ENCODE results near the gene CABP2.

DNA sequence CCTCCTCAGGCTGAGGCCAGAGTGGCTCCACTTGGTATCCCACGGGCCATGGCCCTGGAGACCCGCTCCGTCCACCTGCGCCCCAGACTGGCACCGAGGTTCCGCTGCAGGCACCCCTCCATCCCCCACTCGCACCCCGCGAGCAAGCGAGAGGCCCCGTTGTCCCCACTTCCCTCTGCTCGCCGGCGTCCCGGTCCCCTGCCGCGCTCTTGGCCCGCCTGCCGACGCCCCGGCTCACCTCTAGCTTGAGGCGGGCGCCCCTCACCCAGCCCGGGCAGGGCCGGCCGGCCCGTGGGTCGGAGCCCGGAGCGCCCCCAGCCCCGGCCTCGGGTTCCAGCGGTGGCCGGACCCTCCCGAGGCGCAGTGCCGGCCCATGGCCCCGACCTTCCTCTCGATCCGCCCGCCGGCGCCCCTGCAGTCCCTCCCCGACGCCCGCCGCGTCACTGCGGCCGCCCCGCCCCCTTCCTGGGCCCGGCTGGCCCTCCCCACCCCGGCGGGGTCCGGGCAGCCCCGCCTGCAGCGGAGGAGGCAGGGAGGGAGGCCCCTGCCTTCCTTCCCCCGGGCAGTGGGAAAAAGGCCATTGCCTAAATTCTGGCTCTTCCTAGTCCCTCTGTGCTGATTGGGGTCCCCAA is 18.2 kb downstream of the CABP2 start, which contains the start of gene PITPNM1:
- TF ChIP-seq, protein P1, sequence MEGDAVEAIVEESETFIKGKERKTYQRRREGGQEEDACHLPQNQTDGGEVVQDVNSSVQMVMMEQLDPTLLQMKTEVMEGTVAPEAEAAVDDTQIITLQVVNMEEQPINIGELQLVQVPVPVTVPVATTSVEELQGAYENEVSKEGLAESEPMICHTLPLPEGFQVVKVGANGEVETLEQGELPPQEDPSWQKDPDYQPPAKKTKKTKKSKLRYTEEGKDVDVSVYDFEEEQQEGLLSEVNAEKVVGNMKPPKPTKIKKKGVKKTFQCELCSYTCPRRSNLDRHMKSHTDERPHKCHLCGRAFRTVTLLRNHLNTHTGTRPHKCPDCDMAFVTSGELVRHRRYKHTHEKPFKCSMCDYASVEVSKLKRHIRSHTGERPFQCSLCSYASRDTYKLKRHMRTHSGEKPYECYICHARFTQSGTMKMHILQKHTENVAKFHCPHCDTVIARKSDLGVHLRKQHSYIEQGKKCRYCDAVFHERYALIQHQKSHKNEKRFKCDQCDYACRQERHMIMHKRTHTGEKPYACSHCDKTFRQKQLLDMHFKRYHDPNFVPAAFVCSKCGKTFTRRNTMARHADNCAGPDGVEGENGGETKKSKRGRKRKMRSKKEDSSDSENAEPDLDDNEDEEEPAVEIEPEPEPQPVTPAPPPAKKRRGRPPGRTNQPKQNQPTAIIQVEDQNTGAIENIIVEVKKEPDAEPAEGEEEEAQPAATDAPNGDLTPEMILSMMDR (IDR thresholded peaks at IDR 0.05 in 4 of 5, conservative IDR thresholded peaks at IDR 0.05 in 1 of 5) = no peak
- TF ChIP-seq POLR2A (IDR thresholded peaks at IDR 0.05) = peak; percentile 49 to 59
